HG03521 (cell line): Measurements from ENCODE around the gene ALPI.

ENCODE experiments used
- ATAC-seq: cut with Tn5 transposase; IDR thresholded peaks from one replicate; pipeline ENCODE4 v1.9.1; 2021; ENCODE audit warnings: mild to moderate bottlenecking, moderate library complexity; ENCODE audit not compliant: unreplicated experiment

Gene ALPI

DNA sequence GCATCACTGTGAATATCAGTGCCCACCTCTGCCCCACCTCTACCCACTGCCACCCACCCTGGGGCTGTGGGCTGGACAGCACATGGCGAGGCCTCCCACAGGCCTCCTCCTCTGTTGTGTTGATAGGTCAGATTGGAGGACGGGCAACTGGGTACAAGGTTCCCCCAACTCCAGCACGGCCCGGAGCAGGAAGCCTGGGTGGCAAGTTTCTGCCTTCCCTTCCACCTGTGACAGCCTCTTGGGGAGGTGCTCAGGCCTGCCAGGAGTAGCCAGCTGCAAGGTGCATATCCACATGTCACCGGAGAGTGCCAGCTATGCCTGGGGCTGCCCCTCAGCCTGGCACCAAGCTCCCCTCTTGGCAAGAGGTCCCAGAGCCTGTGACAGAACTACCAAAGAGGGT is 38.6 kb downstream of the ALPI start:
- ATAC-seq, result no peak

DNA sequence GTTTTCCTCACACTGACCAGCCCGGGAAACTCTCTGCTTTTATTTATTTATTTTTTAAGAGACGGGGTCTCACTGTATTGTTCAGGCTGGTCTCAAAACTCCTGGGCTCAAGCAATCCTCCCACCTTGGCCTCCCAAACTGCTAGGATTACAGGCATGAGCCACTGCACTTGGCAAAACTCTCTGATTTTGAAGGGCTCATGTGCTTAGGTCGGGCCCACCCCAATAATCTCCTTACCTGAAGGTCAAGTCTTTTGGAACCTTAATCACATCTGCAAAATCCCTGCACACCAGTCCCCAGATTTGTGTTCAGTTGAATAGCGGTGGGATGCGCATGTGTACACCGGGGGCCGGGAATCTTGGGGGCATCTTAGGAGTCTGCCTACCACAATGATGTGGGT is 39.3 kb downstream of the ALPI start:
- ATAC-seq, result no peak

DNA sequence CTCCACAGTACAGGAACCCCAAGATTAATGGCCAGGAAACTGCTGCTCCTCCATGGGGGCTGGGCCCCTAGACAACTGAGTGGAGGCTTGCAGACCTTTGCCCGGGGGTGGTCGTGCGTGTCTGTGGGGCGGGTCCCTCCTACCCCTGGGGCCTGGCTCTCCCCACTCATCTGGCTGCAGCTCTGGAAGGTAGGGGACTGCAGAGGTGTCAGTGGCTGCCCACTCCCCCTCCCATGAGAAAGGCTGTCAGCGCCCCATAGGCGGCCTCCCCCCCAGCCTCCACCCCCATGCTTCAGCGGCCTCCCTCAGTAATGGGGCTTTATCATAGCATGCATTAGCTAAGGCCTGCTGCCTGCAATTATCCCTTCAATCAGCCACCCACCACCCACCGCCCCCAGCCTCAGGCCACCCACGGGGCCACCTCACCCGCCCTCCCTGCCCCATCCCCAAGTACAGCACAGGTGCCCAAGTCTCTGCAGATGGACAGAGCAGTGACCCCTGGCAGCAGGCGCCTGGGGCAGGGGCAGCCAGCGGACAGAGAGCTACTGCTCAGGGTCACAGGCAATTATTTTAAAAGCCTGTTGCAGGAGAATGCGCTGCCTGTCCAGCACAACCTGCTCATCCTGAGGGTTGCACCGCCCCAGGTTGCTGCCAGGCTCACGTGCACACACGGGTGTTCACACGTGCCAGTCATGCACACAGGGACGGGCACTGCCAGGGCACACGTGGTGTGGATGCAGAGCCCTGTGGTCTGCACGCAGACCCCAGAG is 40.7 kb downstream of the ALPI start:
- ATAC-seq, result no peak

DNA sequence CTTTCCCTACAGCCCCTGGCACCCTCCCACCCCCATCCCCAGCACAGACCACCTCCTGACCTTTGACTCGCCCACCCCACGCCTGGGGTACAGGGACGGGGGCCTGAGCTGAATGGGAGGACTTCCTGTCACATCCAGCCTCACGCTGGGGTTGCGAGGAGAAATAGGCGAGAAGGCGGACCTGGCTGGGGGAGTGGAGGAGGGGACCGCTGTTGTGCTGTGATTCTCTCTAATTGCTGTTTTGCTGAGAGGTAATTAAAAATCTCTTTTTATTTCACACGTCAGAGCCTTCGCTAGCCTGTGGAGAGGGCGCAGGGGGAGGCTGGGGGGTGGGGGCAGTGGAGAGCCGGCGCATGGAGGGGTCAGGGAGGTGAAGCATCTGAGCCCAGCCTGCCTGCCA is 41.4 kb downstream of the ALPI start:
- ATAC-seq, result no peak

DNA sequence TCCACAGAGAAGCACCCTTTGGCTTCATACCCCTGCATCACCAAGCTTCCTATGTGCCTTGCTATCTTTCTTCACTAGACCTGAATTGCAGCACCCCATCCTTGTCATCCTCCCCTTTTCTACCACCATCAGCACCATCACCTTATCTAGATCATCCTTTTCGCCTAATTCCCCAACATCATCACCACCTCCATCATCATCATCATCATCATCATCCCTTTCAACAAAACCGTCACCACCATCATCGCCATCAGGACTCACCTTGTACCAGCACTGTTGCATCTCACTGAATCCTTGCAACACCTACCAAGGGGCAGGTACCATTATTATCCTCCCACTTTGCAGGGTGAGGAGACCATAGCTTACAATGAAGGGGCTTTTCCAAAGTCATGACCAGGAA is 42.5 kb downstream of the ALPI start:
- ATAC-seq, result no peak

DNA sequence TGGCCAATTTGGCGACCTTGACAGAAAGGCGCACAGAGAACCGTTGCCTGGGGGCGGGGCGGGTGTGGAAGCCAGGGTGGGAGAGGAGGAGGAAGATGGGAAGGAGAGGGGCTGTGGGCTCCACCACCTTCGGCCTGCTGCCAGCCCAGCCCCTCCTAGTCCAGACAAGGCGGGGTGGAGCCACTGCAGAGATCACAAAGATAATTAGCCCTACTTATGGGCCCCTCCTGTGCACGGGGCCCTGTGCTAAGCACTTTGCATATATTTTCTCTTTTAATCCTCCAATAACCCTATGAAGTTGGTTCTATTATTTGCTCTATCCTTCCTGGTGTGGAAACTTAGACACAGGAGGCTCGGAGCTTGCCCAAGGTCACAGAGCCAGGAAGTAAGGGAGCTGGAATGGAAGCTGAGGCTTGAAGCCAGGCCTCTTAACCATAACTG is 45.4 kb downstream of the ALPI start:
- ATAC-seq, result no peak

- ATAC-seq, result no peak
Observed at GRCh38 chr2:232501794-232502390, 45.9 kb downstream of the ALPI start.

- ATAC-seq, result no peak
Observed at GRCh38 chr2:232502511-232502910, 46.6 kb downstream of the ALPI start.

DNA sequence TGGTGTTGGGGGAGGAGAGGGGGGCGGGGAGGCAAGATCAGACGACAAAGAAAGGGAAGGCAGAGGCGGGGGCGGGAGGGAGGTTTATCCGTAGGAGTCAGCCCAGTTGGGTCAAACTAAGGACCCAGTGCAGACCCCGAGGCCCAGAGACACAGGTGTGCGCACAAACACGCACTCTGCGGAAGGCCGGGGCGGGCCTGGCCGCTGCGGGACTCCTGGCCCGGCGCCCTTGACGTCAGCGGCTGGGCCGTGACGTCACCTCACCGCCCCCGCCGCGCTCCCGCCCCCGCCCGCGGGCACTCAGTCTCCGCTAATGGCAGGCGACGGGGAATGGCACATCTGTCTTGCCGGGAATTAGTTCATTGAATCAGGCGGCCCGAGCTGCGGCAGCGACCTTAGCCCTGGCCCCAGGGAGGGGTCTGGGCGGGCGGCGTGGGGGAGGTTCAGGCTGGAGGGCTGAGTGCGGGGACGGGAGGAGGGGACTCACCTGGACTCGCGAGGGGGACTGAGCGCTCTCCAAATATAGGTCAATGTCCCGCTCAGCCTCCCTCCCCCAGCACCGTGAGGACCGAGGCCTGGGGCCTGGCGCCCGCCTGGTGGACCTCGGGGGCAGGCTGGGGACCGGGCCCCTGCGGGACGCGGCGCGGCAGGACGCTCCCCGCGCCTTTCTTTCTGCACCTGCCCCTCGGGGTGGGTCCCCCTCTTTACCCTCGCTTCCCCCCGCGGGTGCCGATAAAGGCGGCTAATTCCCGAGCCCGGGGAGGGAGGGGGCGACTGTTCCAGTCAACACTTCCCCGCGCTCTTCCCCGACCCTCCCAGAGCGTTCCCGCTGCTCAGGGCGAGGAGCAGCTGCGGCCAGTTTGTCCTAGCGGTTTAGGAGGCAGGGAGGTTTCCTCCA is 47.2 kb downstream of the ALPI start:
- ATAC-seq, result no peak

GRCh38 chr2:232503809-232504323 is 47.9 kb downstream of the ALPI start:
- ATAC-seq, result no peak

DNA sequence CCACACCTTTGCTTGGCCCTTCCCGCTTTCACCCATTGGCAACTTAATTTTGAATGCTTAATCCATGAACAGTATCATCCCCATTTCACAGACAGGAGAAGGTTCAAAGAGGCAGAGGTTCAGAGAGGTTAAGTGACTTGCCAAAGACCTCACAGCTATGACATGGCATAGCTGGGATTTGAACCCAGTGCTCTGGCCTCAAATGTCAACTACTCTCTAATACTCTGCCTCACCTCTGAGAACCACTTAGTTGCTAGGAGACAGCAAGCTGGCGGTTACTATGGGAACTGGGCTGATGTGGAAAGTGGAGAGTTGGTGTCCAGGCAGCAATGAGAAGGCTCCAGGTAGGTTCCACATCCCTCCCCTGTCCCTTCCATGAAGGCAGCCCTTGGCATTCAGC is 48.5 kb downstream of the ALPI start:
- no peak for ATAC-seq

DNA sequence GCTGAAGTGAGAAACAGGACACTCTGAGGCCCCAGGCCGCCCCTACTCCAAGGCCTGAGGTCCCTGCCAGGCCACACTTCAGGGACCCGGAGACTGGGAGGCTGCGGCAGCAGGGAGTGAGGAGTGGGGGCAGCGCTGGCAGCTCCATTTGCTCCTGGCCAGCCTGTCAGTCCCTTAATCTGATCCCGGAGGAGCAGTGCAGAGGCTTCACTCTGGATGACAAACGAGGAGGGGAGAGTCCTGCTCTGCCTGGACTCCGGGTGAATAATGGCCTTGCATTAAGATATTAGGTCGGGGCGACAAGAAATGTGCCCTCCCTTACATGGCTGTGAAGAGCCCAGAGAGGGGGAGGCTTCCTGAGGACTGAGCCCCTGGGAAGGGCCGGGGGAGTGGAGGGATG is 49.9 kb downstream of the ALPI start:
- ATAC-seq, result no peak

DNA sequence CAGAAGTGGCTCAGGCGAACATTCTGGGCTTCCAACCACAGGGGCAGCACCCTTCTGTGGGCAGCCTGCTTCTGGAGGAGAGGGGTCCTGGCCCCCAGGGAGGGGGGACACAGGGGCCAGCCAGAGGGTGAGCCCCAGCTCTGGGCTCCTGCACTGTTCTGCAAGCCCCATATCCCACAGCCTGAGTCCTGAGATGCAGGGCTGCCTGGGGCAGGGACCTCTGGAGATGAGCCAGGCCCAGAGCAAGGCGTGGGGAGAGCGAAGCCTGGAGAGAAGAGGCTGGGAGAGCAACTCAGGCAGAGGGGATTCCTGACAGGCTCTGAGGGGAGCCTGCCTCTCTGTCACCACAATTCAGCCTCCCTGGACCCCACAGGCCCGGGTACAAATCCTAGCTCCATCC is 50.8 kb downstream of the ALPI start:
- no peak for ATAC-seq

DNA sequence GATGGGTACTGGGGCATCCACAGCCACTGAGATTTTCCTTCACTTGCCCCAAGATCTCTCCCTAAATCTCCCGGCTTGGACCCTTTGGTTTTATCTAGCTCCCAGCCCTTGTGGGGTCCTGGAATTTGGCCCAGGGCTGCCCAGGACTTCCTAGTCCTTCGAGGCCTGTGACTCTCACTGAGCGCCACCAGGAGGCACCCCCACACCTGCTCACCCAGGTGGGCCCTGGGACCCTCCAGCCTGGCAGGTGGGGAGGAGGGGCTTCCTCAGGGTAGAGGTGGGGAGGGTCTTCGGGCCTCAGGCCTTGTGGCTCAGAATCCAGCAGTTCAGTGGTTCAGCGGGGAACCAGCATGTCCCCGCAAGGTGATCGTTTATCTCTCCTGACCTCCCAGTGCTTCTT is 52.3 kb downstream of the ALPI start:
- ATAC-seq, result no peak
